SK-N-SH treated with all-trans-retinoic acid at 6 μM for 48 hours (cell line): ENCODE results near the gene HESX1.

Experiments
- CSDC2 ChIP-seq: fragments of 250-450 bp; sonication (Bioruptor Pico); IDR thresholded peaks from 2 replicates; pipeline ENCODE4 v1.5.0; 2020; ENCODE audit warnings: mild to moderate bottlenecking, moderate library complexity
- ESRRG ChIP-seq: fragments of 250-450 bp; sonication (Bioruptor Pico); IDR thresholded peaks from 2 replicates; pipeline ENCODE4 v1.6.1; 2021; ENCODE audit warnings: mild to moderate bottlenecking
- PATZ1 ChIP-seq: fragments of 250-450 bp; sonication (Bioruptor Pico); IDR thresholded peaks from 2 replicates; pipeline ENCODE4 v1.8.0; 2020; ENCODE audit warnings: mild to moderate bottlenecking, moderate library complexity, borderline replicate concordance
- RARB ChIP-seq: fragments of 250-450 bp; sonication (Bioruptor Pico); IDR thresholded peaks from 2 replicates; pipeline ENCODE4 v1.8.0; 2021; ENCODE audit warnings: mild to moderate bottlenecking, moderate library complexity
- TCF4 ChIP-seq: fragments of 250-450 bp; sonication (Bioruptor Pico); IDR thresholded peaks from 2 replicates; pipeline ENCODE4 v1.8.0; 2021; ENCODE audit warnings: mild to moderate bottlenecking, moderate library complexity, borderline replicate concordance
- ZFP3 ChIP-seq: fragments of 250-450 bp; sonication (Bioruptor Pico); IDR thresholded peaks from 2 replicates; pipeline ENCODE4 v1.5.0; 2020; ENCODE audit warnings: mild to moderate bottlenecking, moderate library complexity
- ZFP30 ChIP-seq: fragments of 450-650 bp; formaldehyde crosslinking; IDR thresholded peaks from 2 replicates; pipeline ENCODE4 v1.5.0; 2022; ENCODE audit warnings: mild to moderate bottlenecking, moderate library complexity
- ZNF70 ChIP-seq: fragments of 450-650 bp; formaldehyde crosslinking; IDR thresholded peaks from 2 replicates; pipeline ENCODE4 v1.5.0; 2020; ENCODE audit warnings: mild to moderate bottlenecking, moderate library complexity
- ZNF8 ChIP-seq: fragments of 450-650 bp; formaldehyde crosslinking; IDR thresholded peaks from 2 replicates; pipeline ENCODE4 v1.5.0; 2020; ENCODE audit warnings: mild to moderate bottlenecking, moderate library complexity

- TF ChIP-seq ZFP3 (CRISPR knock-in tag) (no peak), CSDC2 (CRISPR knock-in tag) (no peak), ZNF70 (no peak), PATZ1 (CRISPR knock-in tag) (no peak), ZFP30 (CRISPR knock-in tag) (no peak), ESRRG (CRISPR knock-in tag) (no peak), RARB (CRISPR knock-in tag) (no peak), TCF4 (no peak), ZNF8 (CRISPR knock-in tag) (no peak)
Measured at GRCh38 chr3:57224856-57225255, 25.1 kb upstream of the HESX1 start.
